ENCODE measurements around the gene TMEM130. TPM values are rescaled to one million over a fixed set of nuclear protein-coding genes. Genes with fewer than 3 reads are reported as not detected.

TMEM130 gene
- polyA plus RNA-seq, 3 donors = 0.05 TPM; not detected in 2

GRCh38 chr7:98811299-98811698 lies 58.5 kb downstream of the TMEM130 start:
- H3K27ac ChIP-seq (ENCODE audit: low read depth in 1 of 2, low read length in 2 of 2) = no peak overlapping the region
- no peaks in the 10 kb centered on the region for H3K79me2 ChIP-seq (ENCODE audit: insufficient read depth, low read length)
- Mint-ChIP-seq H3K4me1 (no peaks in the 10 kb centered on the region), H3K4me3 (no peak overlapping the region), H3K36me3 (no peaks in the 10 kb centered on the region), H3K27me3 (ENCODE audit: low read depth in 3 of 3) (peaks cover 10 to 16% (median 15%) of the 10 kb centered on the region in 3 donors), H3K27ac (peak overlapping the region in 1 of 7 donors; percentile 73), H3K9me3 (peaks cover 9 to 27% (median 14%) of the 10 kb centered on the region in 7 donors)
- H4K20me1 ChIP-seq (ENCODE audit: insufficient read depth, low read length) = no peaks in the 10 kb centered on the region
- no peaks in the 10 kb centered on the region for H3K36me3 ChIP-seq (replicated peaks in 1 of 2; ENCODE audit: control insufficient read depth in 1 of 2, insufficient read depth in 2 of 2, low read length in 2 of 2)
- no peak overlapping the region for H2AFZ ChIP-seq (ENCODE audit: insufficient read depth, low read depth, low read length, poor library complexity, severe bottlenecking)
- intact Hi-C loops (cut with micrococcal nuclease) = no loop called here
- DNase-seq = no peak
- H3K4me3 ChIP-seq (replicated peaks in 1 of 3; ENCODE audit: low read depth in 2 of 3, low read length in 3 of 3) = no peak overlapping the region
- no peak for TF ChIP-seq CTCF (IDR thresholded peaks at IDR 0.05)
- H3K9ac ChIP-seq (ENCODE audit: insufficient read depth, low read length, poor library complexity, severe bottlenecking) = no peak overlapping the region
- no peak overlapping the region for H3K4me2 ChIP-seq (replicated peaks; ENCODE audit: extremely low read depth, low read length, poor library complexity, severe bottlenecking)
- no peaks in the 10 kb centered on the region for H3K27me3 ChIP-seq (ENCODE audit: control insufficient read depth in 2 of 2, insufficient read depth in 2 of 2, low read length in 2 of 2)
- WGBS (ENCODE audit: insufficient coverage) = no CpG with 5 or more reads among the region's 1 CpG
- H3K9me3 ChIP-seq (replicated peaks in 1 of 2; ENCODE audit: control insufficient read depth in 1 of 2, insufficient read depth in 1 of 2, low read length in 2 of 2) = peaks cover 14 to 18% of the 10 kb centered on the region in 2 donors
- H3K4me1 ChIP-seq (ENCODE audit: control insufficient read depth in 1 of 2, insufficient read depth in 2 of 2, low read length in 2 of 2) = no peaks in the 10 kb centered on the region

DNA sequence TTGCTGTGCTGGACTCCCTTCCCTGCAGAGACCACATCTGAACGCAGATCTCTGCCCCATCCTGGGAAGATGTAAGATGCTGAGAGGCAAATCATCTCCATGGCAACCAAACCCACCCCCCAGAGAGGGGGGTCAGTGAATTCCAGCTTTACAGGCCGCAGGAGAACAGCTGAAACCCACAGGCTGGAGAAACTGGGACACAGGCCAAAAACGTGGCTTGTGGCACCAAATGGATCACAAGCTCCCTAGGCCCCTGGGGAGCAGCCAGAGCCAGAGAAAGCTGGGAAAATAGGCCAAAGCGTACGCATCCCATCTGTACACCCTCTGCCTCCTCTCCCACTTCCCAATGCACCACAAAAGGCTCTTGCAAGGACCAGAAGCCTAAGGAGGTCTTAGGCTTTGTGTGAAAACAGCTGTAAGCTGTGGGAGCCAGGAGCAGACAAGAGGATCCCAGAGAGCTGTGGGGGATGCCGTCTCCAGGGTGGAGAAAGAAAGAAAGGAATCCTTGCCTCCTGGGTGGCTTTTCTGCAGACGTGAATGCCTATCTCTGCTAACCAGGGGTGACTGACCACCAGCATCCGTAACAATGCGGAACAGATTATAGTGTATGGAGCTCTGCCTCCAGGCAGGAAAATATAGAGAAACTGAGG lies 59.5 kb downstream of the TMEM130 start:
- no peaks in the 10 kb centered on the region for H3K36me3 Mint-ChIP-seq
- no peaks in the 10 kb centered on the region for H3K4me1 Mint-ChIP-seq
- H3K27ac ChIP-seq (ENCODE audit: low read depth in 1 of 2, low read length in 2 of 2) = no peak overlapping the region
- H4K20me1 ChIP-seq (ENCODE audit: insufficient read depth, low read length) = no peaks in the 10 kb centered on the region
- no peak overlapping the region for H2AFZ ChIP-seq (ENCODE audit: insufficient read depth, low read depth, low read length, poor library complexity, severe bottlenecking)
- no peak overlapping the region for H3K4me2 ChIP-seq (replicated peaks; ENCODE audit: extremely low read depth, low read length, poor library complexity, severe bottlenecking)
- no peaks in the 10 kb centered on the region for H3K4me1 ChIP-seq (ENCODE audit: control insufficient read depth in 1 of 2, insufficient read depth in 2 of 2, low read length in 2 of 2)
- H3K9ac ChIP-seq (ENCODE audit: insufficient read depth, low read length, poor library complexity, severe bottlenecking) = no peak overlapping the region
- no peak overlapping the region for H3K4me3 ChIP-seq (replicated peaks in 1 of 3; ENCODE audit: low read depth in 2 of 3, low read length in 3 of 3)
- H3K36me3 ChIP-seq (replicated peaks in 1 of 2; ENCODE audit: control insufficient read depth in 1 of 2, insufficient read depth in 2 of 2, low read length in 2 of 2) = no peaks in the 10 kb centered on the region
- peaks cover 10 to 16% (median 14%) of the 10 kb centered on the region in 3 donors for H3K27me3 Mint-ChIP-seq (ENCODE audit: low read depth in 3 of 3)
- DNase-seq = no peak
- intact Hi-C loops (cut with micrococcal nuclease) = no loop called here
- H3K9me3 Mint-ChIP-seq = peaks cover 9 to 27% (median 14%) of the 10 kb centered on the region in 7 donors
- H3K79me2 ChIP-seq (ENCODE audit: insufficient read depth, low read length) = no peaks in the 10 kb centered on the region
- no peaks in the 10 kb centered on the region for H3K27me3 ChIP-seq (ENCODE audit: control insufficient read depth in 2 of 2, insufficient read depth in 2 of 2, low read length in 2 of 2)
- H3K9me3 ChIP-seq (replicated peaks in 1 of 2; ENCODE audit: control insufficient read depth in 1 of 2, insufficient read depth in 1 of 2, low read length in 2 of 2) = peaks cover 14 to 18% of the 10 kb centered on the region in 2 donors
- 86% methylated on average over 6 of the region's 9 CpGs for WGBS (ENCODE audit: insufficient coverage)
- TF ChIP-seq CTCF (IDR thresholded peaks at IDR 0.05) = no peak
- H3K4me3 Mint-ChIP-seq = no peak overlapping the region
- peak overlapping the region in 1 of 7 donors; percentile 20 for H3K27ac Mint-ChIP-seq
